Measurements from ENCODE around the gene NRARP.

NRARP gene

DNA sequence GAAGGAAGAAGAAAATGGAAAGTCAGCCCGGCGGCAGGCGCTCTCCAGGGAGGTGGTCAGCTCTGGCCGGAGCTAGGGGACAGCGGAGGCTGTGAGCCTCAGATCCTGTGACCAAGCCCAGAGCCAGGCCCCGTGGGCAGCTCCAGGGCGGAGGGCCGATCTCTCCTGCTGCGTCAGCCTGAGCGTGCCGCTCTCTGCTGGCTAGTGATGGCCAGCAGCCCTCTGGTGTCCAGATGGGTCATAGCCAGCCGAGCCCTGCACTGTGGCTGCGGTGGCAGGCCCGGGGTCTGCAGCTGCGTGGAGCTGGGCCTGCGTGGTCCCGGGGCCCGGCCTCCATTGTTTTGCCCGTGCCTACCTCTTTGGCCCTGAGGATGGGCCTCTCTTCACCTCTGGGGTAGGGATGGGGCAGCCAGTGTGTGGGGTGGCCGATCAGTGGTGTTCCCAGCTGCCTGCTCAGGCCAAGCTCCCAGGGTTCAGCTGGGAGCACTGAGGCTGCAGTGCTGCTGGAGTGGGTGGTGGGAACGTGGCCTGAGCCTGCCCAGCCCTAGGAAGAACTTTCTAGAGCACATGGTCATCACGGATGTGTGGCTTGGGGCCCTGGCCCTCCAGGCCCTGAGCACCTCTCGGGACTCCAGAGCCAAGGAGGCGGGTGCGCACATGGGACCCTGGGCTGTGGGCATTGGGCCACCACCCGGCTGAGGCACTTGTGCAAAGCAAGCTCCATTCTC, 17.1 kb upstream of the NRARP start:
- no peaks in the 10 kb centered on the region for H3K4me1 ChIP-seq (ENCODE audit: low read length)

DNA sequence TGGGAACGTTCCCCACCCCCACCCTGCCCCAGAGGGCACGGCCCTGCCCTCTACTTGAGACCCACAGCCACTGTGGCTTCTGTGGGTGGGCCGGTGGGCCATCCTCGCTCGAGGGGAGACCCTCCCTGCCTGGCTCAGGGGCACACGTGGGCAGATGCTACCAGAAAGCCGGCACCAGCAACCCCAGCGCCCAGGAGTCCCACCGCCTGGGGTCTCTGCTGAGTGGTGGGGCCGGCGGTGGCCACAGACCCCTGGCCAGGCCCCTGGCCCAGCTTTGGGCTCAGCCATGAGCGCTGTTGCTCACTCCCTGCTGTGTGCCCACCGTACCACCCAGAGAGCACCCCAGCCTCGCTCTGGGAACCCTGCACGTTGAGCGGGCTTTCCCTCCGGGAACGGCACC, 16.5 kb upstream of the NRARP start:
- Histone ChIP-seq H3K79me2 (ENCODE audit: low read length) (no peaks in the 10 kb centered on the region), H2AFZ (ENCODE audit: low read length) (no peak overlapping the region), H3K4me3 (ENCODE audit: low read length) (no peak overlapping the region), H3K27ac (ENCODE audit: low read length) (no peak overlapping the region), H3K36me3 (replicated peaks; ENCODE audit: insufficient read depth, low read length) (no peaks in the 10 kb centered on the region), H4K20me1 (ENCODE audit: insufficient read depth, low read length) (no peaks in the 10 kb centered on the region), H3K9me2 (replicated peaks; ENCODE audit: insufficient read depth, low read length) (no peaks in the 10 kb centered on the region), H3F3A (ENCODE audit: insufficient read depth, low read length) (no peaks in the 10 kb centered on the region), H3K4me1 (ENCODE audit: low read length) (no peaks in the 10 kb centered on the region), H3K27me3 (replicated peaks; ENCODE audit: insufficient read depth, low read length) (peaks cover 81% of the 10 kb centered on the region), H3K9ac (ENCODE audit: low read length) (no peak overlapping the region), H3K4me2 (ENCODE audit: low read depth, low read length) (no peak overlapping the region), H3K9me3 (replicated peaks; ENCODE audit: insufficient read depth, low read length) (no peaks in the 10 kb centered on the region)
- TF ChIP-seq EZH2 (optimal IDR thresholded peaks at IDR 0.05; ENCODE audit: low read depth, low read length) (no peak), EZH2phosphoT487 (IDR thresholded peaks at IDR 0.05; ENCODE audit: low read length) (no peak)
- TF ChIP-seq, protein P1, sequence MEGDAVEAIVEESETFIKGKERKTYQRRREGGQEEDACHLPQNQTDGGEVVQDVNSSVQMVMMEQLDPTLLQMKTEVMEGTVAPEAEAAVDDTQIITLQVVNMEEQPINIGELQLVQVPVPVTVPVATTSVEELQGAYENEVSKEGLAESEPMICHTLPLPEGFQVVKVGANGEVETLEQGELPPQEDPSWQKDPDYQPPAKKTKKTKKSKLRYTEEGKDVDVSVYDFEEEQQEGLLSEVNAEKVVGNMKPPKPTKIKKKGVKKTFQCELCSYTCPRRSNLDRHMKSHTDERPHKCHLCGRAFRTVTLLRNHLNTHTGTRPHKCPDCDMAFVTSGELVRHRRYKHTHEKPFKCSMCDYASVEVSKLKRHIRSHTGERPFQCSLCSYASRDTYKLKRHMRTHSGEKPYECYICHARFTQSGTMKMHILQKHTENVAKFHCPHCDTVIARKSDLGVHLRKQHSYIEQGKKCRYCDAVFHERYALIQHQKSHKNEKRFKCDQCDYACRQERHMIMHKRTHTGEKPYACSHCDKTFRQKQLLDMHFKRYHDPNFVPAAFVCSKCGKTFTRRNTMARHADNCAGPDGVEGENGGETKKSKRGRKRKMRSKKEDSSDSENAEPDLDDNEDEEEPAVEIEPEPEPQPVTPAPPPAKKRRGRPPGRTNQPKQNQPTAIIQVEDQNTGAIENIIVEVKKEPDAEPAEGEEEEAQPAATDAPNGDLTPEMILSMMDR (IDR thresholded peaks at IDR 0.05; ENCODE audit: low read length): no peak
- DNase-seq: no peak

More for the DNA sequence above, 17.1 kb upstream of the NRARP start:
- H3K79me2 ChIP-seq (ENCODE audit: low read length): no peaks in the 10 kb centered on the region
- DNase-seq: no peak
- no peaks in the 10 kb centered on the region for H3F3A ChIP-seq (ENCODE audit: insufficient read depth, low read length)
- no peak overlapping the region for H3K4me3 ChIP-seq (ENCODE audit: low read length)
- H3K36me3 ChIP-seq (replicated peaks; ENCODE audit: insufficient read depth, low read length): no peaks in the 10 kb centered on the region
- H3K9me3 ChIP-seq (replicated peaks; ENCODE audit: insufficient read depth, low read length): no peaks in the 10 kb centered on the region
- TF ChIP-seq, protein P1 (IDR thresholded peaks at IDR 0.05; ENCODE audit: low read length): no peak
- TF ChIP-seq EZH2phosphoT487 (IDR thresholded peaks at IDR 0.05; ENCODE audit: low read length) (no peak), EZH2 (optimal IDR thresholded peaks at IDR 0.05; ENCODE audit: low read depth, low read length) (no peak)
- H3K27me3 ChIP-seq (replicated peaks; ENCODE audit: insufficient read depth, low read length): peaks cover 81% of the 10 kb centered on the region
- no peak overlapping the region for H2AFZ ChIP-seq (ENCODE audit: low read length)
- H3K4me2 ChIP-seq (ENCODE audit: low read depth, low read length): no peak overlapping the region
- H3K9me2 ChIP-seq (replicated peaks; ENCODE audit: insufficient read depth, low read length): no peaks in the 10 kb centered on the region
- H4K20me1 ChIP-seq (ENCODE audit: insufficient read depth, low read length): no peaks in the 10 kb centered on the region
- no peak overlapping the region for H3K27ac ChIP-seq (ENCODE audit: low read length)
- H3K9ac ChIP-seq (ENCODE audit: low read length): no peak overlapping the region

DNA sequence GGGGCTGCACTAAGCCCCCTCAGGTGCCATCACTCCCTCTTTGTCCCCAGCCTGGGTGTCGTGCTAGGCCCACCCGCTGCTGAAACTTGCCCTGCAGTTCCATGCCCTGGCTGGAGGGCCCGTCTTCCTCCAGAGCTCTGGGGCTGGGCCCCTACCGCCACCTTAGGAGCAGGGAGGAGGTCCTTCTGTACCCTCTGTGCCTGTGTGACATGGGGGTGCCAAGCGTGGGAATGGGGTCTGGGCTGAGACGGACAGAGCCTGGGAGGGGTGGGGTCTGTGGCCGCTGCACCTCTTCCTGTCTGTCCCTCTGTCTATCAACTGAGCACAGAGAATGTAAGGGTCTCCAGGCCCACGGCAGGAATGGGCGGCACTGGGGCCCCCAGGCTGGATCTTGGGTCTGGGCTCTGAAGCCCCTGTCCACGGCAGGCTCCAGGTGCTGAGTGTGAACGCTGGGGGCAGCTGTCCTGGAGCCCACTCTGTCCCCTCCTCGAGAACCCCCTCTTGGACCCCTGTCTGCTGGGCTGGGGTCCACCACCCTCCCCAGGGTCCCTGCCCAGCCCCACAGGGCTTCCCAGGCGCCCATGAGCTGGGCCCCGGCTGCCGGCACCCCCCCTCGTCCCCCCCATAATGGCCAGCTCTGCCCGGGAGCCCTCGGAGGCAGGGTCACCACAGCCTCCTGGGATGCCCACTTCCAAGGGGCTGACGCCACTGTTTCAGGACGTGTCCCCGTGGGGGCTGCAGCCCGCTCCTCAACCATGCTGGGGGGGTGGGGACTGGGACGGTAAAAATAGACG, 15.8 kb upstream of the NRARP start:
- H3F3A ChIP-seq (ENCODE audit: insufficient read depth, low read length): no peaks in the 10 kb centered on the region
- H3K27ac ChIP-seq (ENCODE audit: low read length): no peak overlapping the region
- no peak overlapping the region for H3K4me2 ChIP-seq (ENCODE audit: low read depth, low read length)
- no peaks in the 10 kb centered on the region for H3K79me2 ChIP-seq (ENCODE audit: low read length)
- H3K4me1 ChIP-seq (ENCODE audit: low read length): no peaks in the 10 kb centered on the region
- H2AFZ ChIP-seq (ENCODE audit: low read length): no peak overlapping the region
- H3K9me3 ChIP-seq (replicated peaks; ENCODE audit: insufficient read depth, low read length): no peaks in the 10 kb centered on the region
- no peaks in the 10 kb centered on the region for H3K9me2 ChIP-seq (replicated peaks; ENCODE audit: insufficient read depth, low read length)
- H3K4me3 ChIP-seq (ENCODE audit: low read length): no peak overlapping the region
- peaks cover 87% of the 10 kb centered on the region for H3K27me3 ChIP-seq (replicated peaks; ENCODE audit: insufficient read depth, low read length)
- no peak for TF ChIP-seq EZH2 (optimal IDR thresholded peaks at IDR 0.05; ENCODE audit: low read depth, low read length)
- TF ChIP-seq, protein P1 (IDR thresholded peaks at IDR 0.05; ENCODE audit: low read length): no peak
- TF ChIP-seq EZH2phosphoT487 (IDR thresholded peaks at IDR 0.05; ENCODE audit: low read length): no peak
- no peaks in the 10 kb centered on the region for H4K20me1 ChIP-seq (ENCODE audit: insufficient read depth, low read length)
- no peak overlapping the region for H3K9ac ChIP-seq (ENCODE audit: low read length)
- H3K36me3 ChIP-seq (replicated peaks; ENCODE audit: insufficient read depth, low read length): no peaks in the 10 kb centered on the region
- DNase-seq: no peak
